SW480 (cell line): ENCODE results near the gene TRAF3IP1.
"Not testable (repeated sequence)": the region's sequence is repeated elsewhere in the genome, so short reads cannot be mapped to it uniquely, and the experiment has no call there.

Experiments used
- DNase-seq: peaks from one replicate; pipeline ENCODE4 v3.0.0-alpha.2; 2016; ENCODE audit warnings: low spot score

The TRAF3IP1 gene, protein sequence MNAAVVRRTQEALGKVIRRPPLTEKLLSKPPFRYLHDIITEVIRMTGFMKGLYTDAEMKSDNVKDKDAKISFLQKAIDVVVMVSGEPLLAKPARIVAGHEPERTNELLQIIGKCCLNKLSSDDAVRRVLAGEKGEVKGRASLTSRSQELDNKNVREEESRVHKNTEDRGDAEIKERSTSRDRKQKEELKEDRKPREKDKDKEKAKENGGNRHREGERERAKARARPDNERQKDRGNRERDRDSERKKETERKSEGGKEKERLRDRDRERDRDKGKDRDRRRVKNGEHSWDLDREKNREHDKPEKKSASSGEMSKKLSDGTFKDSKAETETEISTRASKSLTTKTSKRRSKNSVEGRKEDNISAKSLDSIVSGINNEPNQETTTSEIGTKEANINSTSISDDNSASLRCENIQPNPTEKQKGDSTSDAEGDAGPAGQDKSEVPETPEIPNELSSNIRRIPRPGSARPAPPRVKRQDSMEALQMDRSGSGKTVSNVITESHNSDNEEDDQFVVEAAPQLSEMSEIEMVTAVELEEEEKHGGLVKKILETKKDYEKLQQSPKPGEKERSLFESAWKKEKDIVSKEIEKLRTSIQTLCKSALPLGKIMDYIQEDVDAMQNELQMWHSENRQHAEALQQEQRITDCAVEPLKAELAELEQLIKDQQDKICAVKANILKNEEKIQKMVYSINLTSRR

GRCh38 chr2:238320246-238320647 is at the start of gene TRAF3IP1:
TSS of gene TRAF3IP1 (plus strand) at chr2:238320518. CDS start at chr2:238320663, 145 bp downstream.
- peak; percentile 85 for DNase-seq

DNA sequence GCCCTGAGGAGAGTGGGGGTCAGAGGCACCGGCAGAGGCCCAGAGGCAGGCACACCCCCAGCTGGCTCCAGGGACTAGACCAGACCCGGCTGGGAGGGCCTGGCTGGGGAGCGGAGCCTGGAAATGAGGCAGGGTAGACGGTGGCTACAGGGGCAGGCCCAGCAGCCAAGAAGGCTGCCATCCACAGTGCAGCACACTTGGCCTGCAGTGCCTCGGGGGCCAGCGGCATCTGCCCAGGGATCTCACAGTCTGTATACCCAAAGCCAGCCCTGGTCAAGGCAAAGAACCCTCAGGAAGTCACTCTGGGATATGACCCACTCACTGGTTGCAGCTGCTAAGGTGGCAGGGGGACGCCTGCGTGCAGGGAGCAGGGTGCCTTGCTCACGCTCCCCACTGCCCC is 49.7 kb upstream of the TRAF3IP1 start:
- no peak for DNase-seq

DNA sequence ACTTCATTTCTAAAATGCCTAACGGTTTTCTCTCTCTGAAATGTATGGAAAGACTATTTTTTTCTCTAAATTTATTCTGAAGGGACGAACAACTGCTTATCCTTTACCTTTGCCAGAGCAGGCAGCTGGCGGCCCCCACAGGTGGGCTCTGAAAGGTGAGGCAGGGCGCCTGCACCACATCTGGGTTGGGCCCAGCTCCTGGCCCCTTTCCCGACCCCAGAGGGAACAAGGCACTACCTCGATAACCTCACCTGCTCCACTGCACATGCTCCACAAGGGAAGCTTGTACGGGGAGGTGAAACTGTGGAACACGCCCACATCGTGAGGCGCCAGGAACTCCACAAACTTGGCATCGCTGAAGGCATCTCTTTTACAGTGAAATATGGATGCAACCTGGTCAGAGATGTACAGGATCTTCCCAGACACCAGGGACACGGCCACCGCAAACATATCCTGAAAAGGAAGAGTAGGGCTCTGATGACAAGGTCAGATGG is 49.2 kb upstream of the TRAF3IP1 start:
- no peak for DNase-seq

DNA sequence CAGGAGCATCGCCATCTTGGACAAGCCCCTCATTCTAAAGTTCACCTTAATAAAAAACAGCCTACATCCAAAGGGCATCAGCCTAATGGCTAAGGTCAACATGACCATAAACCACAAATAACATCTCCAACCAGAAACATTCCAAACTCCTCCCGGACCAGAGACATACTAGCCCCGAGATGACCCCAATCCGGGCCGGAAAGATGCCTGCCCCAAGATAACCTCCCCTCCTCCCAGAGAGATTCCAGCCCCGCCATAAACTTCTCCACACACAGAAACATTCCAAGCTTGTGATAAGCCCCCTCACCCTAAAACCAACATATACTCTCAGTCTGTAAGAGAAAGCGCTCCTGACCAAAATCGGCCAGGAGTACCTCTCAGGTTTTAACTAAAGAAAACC is 48.6 kb upstream of the TRAF3IP1 start:
- DNase-seq, result not testable (repeated sequence)

DNA sequence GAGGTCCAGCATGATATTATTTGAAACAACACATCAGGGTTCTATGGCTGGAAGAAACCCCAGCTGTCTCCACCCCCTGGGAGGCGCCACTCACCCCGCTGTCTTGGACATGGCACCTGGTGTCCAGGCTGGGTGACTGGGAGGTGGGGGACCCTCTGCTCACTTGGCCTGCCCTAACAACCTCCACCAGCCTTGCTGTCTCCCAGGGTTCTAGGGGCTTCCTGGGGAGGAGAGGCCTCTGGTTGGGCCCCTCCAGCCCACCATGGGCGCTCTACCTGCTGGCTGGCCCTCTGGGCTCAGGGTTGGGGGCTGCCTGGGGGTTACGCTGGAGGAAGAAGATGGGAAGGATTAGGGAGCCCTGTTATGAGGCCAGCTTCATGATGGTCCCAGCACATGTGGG is 48.2 kb upstream of the TRAF3IP1 start:
- no peak for DNase-seq

DNA sequence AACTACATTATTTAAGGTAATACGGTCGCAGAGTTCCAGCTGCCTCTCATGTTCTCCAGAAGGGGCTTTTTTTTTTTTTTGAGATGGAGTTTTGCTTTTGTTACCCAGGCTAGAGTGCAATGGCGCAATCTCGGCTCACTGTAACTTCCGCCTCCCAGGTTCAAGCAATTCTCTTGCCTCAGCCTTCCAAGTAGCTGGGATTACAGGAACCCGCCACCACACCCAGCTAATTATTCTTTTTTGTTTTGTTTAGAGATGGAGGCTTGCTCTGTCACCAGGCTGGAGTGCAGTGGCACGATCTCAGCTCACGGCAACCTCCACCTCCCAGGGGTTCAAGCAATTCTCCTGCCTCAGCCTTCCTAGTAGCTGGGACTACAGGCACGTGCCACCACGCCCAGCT is 46.9 kb upstream of the TRAF3IP1 start:
- not testable (repeated sequence) for DNase-seq

DNA sequence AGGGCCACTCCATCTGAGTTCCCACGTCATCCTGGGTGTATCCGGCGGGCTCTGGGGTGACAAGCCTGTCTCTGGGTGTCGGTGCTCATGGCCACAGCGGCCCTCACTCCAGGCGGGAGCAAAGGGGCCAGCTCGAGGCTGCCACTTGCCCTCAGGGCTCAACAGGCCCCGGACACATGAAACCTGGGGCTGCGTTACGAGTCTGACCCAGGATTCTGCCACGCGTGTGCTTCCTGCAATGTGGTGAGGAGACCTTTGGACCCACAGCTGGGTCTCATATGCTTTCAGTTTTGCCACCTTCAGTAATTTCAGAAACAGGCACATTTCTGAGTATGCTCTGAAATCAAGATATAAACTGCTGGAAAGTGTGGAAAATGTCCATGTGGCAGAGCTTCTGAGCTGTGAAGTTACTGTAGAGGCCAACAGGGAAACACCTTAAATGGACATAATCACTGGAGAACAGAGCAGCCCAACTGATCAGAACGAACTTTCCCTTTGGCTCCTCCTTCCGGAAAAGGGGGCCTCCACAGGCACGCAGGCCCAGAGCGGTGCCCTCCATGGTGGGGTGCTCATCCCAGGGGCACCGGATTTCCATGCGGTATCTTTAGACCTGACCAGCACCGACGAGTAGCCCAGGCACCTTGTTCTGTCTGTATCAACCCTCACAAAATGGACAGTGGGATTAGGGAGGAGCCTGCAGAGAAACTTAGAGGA is 46.0 kb upstream of the TRAF3IP1 start:
- no peak for DNase-seq

DNA sequence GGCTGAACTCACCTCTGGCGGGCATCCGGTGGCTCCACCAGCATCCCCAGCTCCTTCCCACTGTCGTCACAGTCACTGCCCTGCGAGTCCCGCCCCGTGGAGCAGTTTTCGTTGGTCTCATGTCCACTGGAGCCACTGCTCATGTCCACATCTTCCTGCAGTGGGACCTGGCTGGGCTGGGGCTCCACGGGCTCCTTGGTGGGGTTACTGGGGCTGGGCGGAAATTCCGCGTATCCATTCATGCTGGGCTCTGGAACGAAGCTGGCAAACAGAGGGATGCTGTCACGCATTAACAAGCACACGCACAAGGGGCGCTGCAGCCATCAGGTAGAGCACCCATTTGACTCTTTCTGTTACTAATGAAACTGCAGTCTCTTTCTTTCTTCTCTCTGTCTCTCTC is 42.6 kb upstream of the TRAF3IP1 start:
- no peak for DNase-seq

DNA sequence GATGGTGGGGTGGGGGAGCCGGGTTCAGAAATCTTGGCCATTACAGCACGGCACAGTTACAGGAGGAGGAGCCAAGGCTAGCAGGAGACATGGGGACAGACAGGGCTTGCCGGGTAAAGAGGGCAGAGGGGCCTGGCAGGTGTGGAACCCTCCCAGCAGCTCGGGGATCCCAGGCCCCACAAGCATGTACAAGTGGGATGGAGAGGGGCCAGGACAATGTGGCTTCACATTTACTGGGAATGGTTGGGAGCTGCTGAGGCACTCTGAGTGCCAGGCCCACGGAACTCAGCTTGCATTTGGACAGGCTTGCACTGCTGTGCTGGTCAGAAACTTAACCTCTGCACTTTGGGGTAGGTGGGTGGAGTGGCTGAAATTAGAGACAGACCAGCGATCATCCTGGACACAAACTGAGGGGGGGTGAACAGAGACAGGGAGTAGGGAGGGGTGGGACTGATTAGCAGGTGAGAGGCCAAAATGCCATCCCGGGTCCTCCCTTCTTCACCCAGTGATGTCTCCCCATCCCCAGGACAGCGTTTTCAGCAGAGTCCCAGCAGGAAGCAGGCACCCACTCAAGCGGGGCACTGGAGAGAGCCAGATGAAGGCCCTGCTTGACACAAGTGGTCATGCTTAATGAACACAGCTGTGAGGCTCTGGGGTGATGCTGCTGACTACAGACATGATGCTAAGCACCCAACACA is 41.5 kb upstream of the TRAF3IP1 start:
- no peak for DNase-seq

DNA sequence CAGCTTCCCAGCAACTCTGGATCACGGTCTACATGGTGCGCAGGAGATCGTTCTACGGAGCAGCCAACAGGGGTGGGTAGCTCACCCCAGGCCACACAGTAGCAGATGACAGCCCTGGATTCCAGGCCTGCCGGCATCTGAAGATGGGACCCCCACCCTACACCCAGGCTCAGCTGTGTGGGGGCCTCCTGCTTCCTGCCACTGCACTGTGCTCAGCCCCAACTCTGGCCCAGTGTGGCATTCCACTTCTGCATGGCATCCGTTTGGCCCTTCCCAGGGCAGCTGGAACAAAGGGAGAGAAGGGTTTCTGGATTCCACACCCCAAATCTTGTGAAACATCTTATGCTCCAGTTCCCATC is 41.0 kb upstream of the TRAF3IP1 start:
- DNase-seq, result no peak

DNA sequence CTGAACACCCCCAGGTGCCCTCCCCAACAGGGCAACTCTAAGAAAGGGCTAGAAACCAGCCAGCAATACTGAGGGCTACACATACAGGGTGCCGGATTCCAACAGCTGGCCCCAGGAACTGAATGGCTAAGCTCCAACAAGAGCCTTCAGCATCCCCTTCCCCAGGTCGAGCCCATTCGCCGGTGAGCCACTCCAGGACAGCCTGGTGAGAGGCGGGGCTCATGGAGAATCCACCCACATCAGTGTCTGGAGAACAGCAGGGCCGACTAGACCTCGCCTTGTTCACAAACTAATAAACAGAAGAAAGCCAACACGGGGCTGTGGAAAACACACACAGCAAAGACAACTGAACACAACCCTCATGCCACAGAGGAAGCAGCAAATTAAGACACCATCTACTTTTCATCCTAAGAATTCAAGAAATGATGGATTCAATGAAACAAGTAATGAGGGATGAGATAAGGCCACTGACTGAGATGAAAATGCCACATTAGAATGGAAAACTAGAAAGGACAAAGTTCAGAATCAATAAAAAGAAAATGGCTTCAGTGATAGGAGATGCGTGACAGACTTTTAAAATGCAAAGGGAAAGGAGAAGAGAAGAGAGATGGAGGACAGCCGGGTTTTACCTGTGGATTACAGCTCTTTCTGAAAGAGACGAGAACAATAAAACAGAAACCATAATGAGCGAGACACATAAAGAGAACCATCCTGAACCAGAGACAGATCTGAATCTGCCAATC is 40.1 kb upstream of the TRAF3IP1 start:
- DNase-seq, result no peak

DNA sequence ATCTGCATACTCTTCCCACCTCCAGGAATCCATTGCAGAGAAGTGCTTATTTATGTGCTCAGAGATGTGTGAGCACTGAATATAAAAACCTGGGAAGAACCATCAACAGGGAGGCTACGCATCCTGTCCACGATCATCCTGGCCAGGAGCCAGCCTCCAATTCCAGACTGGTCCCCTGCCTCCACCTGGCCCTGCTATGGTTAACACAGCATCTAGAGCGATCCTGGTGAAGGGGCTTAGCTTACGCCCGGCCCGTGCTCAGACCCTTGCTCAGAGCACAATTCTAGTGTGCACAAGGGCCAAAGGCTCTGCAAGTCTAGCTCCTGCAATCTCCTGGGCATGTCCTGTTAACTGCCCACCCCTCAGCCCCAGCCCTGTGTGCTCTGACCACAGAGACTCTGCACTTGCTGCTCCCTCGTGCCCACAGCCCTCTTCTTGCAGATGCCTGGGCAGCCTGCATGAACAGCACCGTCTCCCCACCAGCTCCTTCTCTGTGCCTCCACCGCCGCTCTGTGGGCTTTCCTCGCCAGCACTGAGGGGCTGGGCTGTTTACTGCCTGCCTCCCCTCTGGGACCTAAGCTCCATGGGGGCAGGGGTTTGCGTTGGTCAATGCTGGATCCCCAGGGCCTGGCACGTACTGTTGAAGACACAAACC is 38.4 kb upstream of the TRAF3IP1 start:
- DNase-seq, result no peak

DNA sequence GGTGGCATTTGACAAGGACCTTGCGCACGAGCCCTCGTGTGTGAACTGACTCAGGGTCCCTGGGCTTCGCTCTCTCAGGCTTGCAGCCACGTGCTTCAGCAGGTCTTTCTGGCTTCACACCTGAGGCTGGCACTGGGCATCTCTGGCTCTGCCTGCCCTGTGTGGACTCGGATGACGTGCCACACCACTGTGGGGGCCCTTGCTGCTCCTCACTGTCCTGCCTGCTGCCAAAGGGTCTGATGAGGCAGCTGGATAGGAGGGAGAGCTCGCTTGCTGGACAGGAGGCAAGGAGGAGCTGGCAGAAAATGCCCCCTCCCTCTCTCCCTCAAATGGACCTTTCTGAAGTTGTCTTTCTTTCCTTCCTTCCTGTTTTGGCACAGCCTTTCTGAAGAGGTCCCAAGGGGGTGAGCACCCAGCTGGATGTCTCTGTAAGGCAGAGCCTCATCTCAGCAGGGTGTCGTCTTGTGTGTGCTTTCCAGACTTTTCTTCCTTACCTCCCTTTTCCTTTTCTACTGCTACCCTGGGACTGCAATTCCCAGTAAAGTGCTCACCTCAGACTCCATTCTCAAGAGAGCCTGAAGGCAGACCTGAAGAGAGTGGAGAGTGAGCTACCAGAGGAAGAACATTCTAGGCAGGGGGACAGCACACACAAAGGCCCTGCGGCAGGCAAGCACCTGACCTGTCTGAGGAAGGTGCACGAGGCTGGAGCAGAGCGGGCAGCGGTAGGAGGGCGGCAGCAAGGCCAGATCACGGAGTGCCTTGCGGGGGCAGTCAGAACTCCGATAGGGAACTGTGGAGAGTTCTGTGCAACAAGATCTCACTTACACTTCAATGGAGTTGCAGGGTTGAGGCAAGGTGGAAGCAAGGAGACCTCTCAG is 37.2 kb upstream of the TRAF3IP1 start:
- no peak for DNase-seq

DNA sequence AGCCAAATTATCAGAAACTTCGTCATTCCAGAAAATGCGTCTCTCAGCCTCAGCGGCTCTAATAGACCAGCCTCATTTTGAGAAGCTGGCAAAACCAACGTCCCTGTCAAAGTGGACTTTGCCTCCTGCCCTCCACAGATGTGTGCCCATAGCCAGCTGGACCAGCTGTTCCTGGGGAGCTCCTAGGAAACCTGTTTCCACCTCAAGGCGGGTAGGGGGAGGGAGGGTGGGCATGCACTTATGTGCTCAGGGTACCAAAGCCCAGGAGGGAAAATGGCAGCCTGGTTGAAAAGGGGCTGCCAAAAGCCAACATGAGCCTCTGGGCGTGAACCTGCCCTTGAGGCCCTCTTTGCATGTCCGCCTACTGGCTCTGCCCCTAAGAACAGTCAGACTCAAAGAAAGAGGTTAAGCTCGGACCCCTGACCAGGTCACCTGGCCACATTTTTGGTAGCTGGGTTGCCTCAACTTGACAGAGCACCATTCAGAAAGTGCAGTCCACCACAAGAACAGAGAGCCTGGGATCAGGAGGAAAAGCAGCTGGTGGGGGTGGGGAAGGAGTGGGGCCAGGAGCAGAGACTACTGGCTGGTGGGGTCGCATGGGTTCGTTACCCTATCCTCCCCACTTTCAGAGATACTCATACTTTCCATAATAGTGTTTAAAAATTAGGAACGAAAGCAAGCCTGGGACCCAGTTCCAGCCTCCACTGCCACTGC is 35.4 kb upstream of the TRAF3IP1 start:
- DNase-seq, result no peak

GRCh38 chr2:238285653-238286082 is 34.6 kb upstream of the TRAF3IP1 start:
- peak; percentile 68 for DNase-seq

GRCh38 chr2:238286095-238286494 is 34.2 kb upstream of the TRAF3IP1 start:
- DNase-seq, result no peak

- no peak for DNase-seq
Observed at GRCh38 chr2:238286551-238286950, 33.8 kb upstream of the TRAF3IP1 start.

GRCh38 chr2:238286987-238287736 is 33.2 kb upstream of the TRAF3IP1 start:
- no peak for DNase-seq
